ENCODE results near the gene TPPP3. TPM values are rescaled to one million over a fixed set of nuclear protein-coding genes. Genes with fewer than 3 reads are reported as not detected.

The TPPP3 gene
- total RNA-seq, 4 donors from 2014 or later = 3.0 to 26.2 (median 8.2) TPM

- Histone ChIP-seq H3K4me1 (peaks cover 9 to 25% (median 17%) of the 10 kb centered on the region in 3 donors), H3K36me3 (no peaks in the 10 kb centered on the region), H3K27me3 (no peaks in the 10 kb centered on the region), H3K4me3 (no peak overlapping the region), H3K27ac (no peak overlapping the region), H3K9me3 (no peaks in the 10 kb centered on the region)
- DNase-seq = no peak
- WGBS, 2 donors = 71 to 76% methylated on average over 4 to 6 of the region's 8 CpGs
- TF ChIP-seq CTCF (IDR thresholded peaks at IDR 0.05) (no peak), POLR2A (IDR thresholded peaks at IDR 0.05) (no peak)
- intact Hi-C loops (cut with DNase I) = no loop called here
Measured at GRCh38 chr16:67387479-67388079, 5.7 kb downstream of the TPPP3 start.

- TF ChIP-seq POLR2A (IDR thresholded peaks at IDR 0.05) (no peak), CTCF (IDR thresholded peaks at IDR 0.05) (no peak)
- intact Hi-C loops (cut with DNase I) = no loop called here
- Histone ChIP-seq H3K4me1 (peaks cover 2 to 19% (median 11%) of the 10 kb centered on the region in 3 donors), H3K27me3 (no peaks in the 10 kb centered on the region), H3K9me3 (no peaks in the 10 kb centered on the region), H3K36me3 (no peaks in the 10 kb centered on the region), H3K27ac (no peak overlapping the region), H3K4me3 (no peak overlapping the region)
- WGBS, 2 donors = 90% methylated on average over 5 of the region's 5 CpGs
- DNase-seq = no peak
Measured at GRCh38 chr16:67386861-67387455, 6.3 kb downstream of the TPPP3 start.

- H3K27me3 ChIP-seq = no peaks in the 10 kb centered on the region
- no peak overlapping the region for H3K4me3 ChIP-seq
- 73 to 78% methylated on average over 8 of the region's 8 CpGs for WGBS, 2 donors
- H3K36me3 ChIP-seq = no peaks in the 10 kb centered on the region
- H3K27ac ChIP-seq = no peak overlapping the region
- no peak for TF ChIP-seq CTCF (IDR thresholded peaks at IDR 0.05)
- TF ChIP-seq POLR2A (IDR thresholded peaks at IDR 0.05) = no peak
- H3K9me3 ChIP-seq = no peaks in the 10 kb centered on the region
- no peak for DNase-seq
- H3K4me1 ChIP-seq = peaks cover 0 to 6% (median 0%) of the 10 kb centered on the region in 3 donors
- intact Hi-C loops (cut with DNase I) = no loop called here
Measured at GRCh38 chr16:67384778-67385510, 8.4 kb downstream of the TPPP3 start.

- H3K4me3 ChIP-seq = no peak overlapping the region
- WGBS, 2 donors = 77 to 96% methylated on average over 3 of the region's 3 CpGs
- no peaks in the 10 kb centered on the region for H3K36me3 ChIP-seq
Measured at GRCh38 chr16:67383284-67383683, 10.0 kb downstream of the TPPP3 start.

More at GRCh38 chr16:67383284-67383683, 10.0 kb downstream of the TPPP3 start:
- DNase-seq = no peak
- intact Hi-C loops (cut with DNase I) = no loop called here
- no peak for TF ChIP-seq CTCF (IDR thresholded peaks at IDR 0.05)
- TF ChIP-seq POLR2A (IDR thresholded peaks at IDR 0.05) = no peak
- no peak overlapping the region for H3K27ac ChIP-seq
- H3K4me1 ChIP-seq = no peaks in the 10 kb centered on the region
- no peaks in the 10 kb centered on the region for H3K27me3 ChIP-seq
- no peaks in the 10 kb centered on the region for H3K9me3 ChIP-seq

All from esophagus squamous epithelium (tissue), 5 donors.